Measurements from ENCODE around the gene RESP18.

DNA sequence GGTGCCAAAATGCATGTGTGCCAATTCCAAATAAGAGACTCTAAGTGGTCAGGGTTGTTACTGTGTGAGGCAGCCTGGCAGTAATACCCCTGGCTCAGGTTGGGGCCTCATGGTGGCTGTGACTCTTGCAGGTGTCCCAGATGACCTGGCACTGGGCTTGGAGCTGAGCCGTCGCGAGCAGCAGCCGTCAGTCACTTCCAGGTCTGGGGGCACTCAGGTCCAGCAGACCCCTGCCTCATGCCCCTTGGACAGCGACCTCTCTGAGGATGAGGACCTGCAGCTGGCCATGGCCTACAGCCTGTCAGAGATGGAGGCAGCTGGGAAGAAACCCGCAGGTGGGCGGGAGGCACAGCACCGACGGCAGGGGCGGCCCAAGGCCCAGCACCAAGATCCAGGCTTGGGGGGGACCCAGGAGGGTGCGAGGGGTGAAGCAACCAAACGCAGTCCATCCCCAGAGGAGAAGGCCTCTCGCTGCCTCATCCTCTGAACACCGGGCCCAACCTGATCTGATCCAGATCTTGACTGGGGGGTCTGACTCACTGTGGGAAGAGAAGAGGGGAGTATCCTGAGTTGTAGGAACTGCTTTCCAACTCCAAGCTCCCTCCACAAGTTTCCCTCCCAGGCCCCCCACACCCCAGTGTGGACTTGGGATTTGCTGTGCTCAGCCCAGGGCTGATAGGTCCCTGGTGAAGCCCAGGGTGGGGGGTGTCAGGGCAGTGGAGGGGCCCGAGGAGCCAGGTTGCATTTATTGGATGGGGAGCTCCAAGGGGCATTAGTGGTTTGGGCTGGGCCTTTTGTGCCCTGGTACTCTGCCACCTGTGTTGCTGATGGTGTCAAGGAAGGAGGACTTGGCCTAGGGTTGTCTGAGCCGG is 47.8 kb downstream of the RESP18 start:
- no peak for TF ChIP-seq TCF7L2 (IDR thresholded peaks at IDR 0.05; ENCODE audit: low read depth, low read length)
- TF ChIP-seq, protein P1, sequence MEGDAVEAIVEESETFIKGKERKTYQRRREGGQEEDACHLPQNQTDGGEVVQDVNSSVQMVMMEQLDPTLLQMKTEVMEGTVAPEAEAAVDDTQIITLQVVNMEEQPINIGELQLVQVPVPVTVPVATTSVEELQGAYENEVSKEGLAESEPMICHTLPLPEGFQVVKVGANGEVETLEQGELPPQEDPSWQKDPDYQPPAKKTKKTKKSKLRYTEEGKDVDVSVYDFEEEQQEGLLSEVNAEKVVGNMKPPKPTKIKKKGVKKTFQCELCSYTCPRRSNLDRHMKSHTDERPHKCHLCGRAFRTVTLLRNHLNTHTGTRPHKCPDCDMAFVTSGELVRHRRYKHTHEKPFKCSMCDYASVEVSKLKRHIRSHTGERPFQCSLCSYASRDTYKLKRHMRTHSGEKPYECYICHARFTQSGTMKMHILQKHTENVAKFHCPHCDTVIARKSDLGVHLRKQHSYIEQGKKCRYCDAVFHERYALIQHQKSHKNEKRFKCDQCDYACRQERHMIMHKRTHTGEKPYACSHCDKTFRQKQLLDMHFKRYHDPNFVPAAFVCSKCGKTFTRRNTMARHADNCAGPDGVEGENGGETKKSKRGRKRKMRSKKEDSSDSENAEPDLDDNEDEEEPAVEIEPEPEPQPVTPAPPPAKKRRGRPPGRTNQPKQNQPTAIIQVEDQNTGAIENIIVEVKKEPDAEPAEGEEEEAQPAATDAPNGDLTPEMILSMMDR (IDR thresholded peaks at IDR 0.05), result no peak
